GM12891 (cell line): Measurements from ENCODE around the gene RFX6.

ENCODE experiments used
- DNase-seq: peaks from one replicate; pipeline ENCODE4 v3.0.0; 2011; ENCODE audit warnings: low spot score; ENCODE audit not compliant: insufficient read length
- FAIRE-seq: peaks from 2 replicates; lab custom pipeline; 2011; peaks lifted over from hg19 to GRCh38; lab: Jason Lieb, UNC
- PAX5 ChIP-seq: IDR thresholded peaks from 2 replicates; pipeline ENCODE4 v1.6.1; 2011; ENCODE audit warnings: low read length, moderate library complexity, mild to moderate bottlenecking; ENCODE audit not compliant: insufficient read depth, severe bottlenecking
- POLR2A ChIP-seq: IDR thresholded peaks from 2 replicates; pipeline ENCODE4 v1.6.1; 2011; ENCODE audit warnings: low read depth, low read length, control low read depth
- POLR2AphosphoS5 ChIP-seq: IDR thresholded peaks from 2 replicates; pipeline ENCODE4 v1.6.1; 2011; ENCODE audit warnings: low read depth, low read length, control low read depth
- POU2F2 ChIP-seq: IDR thresholded peaks from 2 replicates; pipeline ENCODE4 v1.6.1; 2011; ENCODE audit warnings: low read depth, mild to moderate bottlenecking, control low read depth, low read length, moderate library complexity
- SPI1 ChIP-seq: IDR thresholded peaks from 2 replicates; pipeline ENCODE4 v1.6.1; 2011; ENCODE audit warnings: low read depth, low read length, control low read depth
- TAF1 ChIP-seq: IDR thresholded peaks from 2 replicates; pipeline ENCODE4 v1.6.1; 2011; ENCODE audit warnings: low read depth, low read length, control low read depth

RFX6 gene

GRCh38 chr6:116933485-116933884 lies 56.4 kb downstream of the RFX6 start:
- FAIRE-seq = no peak
- TF ChIP-seq POLR2AphosphoS5 = no peak
- no peak for TF ChIP-seq SPI1
- TF ChIP-seq POLR2A = no peak
- no peak for TF ChIP-seq TAF1
- no peak for DNase-seq

GRCh38 chr6:116938305-116938704 lies 61.3 kb downstream of the RFX6 start:
- FAIRE-seq (no peak), DNase-seq (no peak)
- TF ChIP-seq PAX5 (no peak), POU2F2 (no peak), TAF1 (no peak), POLR2AphosphoS5 (no peak), POLR2A (no peak), SPI1 (no peak)

DNA sequence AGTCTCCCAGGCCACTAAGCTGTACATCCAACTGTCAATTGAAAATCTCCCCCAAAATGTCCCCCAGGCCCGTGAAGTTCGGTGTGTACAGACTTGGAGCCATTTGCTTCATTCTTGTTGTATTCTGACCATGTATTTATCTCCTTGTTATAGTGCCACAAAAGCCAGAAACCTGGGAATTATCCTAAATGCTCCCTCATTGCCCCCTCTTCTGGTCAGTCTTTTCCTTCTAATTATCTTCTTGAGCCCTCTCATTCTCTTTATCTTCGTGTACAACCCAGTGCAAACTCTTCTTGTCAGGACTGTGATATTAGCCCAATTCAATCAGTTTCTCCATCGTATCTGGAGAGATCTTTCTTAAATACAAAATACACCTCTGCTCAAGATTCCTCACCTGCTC lies 64.7 kb downstream of the RFX6 start:
- TF ChIP-seq PAX5 = no peak
- no peak for TF ChIP-seq SPI1
- no peak for TF ChIP-seq POLR2A
- no peak for TF ChIP-seq POU2F2
- no peak for TF ChIP-seq TAF1
- no peak for TF ChIP-seq POLR2AphosphoS5
- FAIRE-seq (no peak), DNase-seq (no peak)

DNA sequence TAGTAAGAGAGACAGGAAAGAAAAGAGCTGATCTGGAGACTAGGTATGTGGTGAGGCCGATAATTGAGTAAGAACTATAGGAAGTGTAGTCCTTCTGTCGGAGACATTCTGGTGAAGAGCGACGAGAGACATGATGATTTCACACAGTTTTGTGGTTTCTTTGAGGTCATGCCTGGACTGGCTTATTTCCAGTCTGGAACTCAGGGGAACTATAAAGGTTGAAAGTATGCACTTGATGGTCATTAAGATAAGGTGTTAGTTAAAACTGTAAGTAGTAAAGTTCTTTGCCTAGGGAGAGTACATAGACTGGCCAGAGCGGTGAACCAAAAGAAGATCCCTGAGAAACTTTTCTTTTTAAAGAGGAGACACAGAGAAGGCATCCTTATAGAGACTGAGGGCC lies 68.8 kb downstream of the RFX6 start:
- no peak for DNase-seq
- no peak for FAIRE-seq
- no peak for TF ChIP-seq PAX5
- TF ChIP-seq SPI1 = no peak
- TF ChIP-seq TAF1 = no peak
- TF ChIP-seq POU2F2 = no peak
- no peak for TF ChIP-seq POLR2A
- TF ChIP-seq POLR2AphosphoS5 = no peak

DNA sequence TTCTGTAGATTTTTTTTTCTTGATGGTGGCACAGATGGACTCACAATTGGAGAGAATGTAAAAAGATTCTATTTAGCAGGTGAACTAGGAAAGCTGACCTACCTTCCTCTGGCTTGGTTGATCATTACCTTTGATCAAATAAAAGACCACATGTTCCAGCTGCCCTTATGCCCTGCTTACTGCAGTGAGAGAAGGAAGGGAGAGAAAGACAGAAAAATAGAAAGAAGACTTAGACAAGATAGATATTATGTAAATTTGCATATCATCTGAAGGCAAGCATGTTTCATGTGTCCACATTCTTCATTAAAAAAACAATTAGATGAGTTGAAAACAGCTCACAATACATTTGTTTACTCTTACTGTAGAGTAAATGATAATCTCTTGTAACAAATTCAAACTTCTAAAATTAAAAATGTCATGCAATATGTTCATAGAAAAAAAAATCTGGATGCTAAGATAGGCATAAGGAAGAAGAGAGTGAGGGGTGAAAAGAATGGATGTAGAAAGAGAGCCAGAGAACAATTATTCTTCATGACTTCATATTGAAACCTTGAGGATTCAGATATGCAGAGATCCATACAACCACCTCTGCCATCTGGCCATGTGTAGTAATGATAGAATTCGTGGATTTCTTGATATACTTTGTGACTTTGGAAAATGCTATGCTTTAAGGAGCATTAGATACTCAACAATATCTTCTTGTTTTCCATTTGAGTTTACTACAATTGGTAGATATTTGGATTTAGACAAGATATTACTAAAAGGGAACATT lies 71.7 kb downstream of the RFX6 start:
- TF ChIP-seq PAX5 = no peak
- no peak for TF ChIP-seq POLR2A
- TF ChIP-seq TAF1 = no peak
- TF ChIP-seq POU2F2 = no peak
- TF ChIP-seq SPI1 = no peak
- no peak for TF ChIP-seq POLR2AphosphoS5
- DNase-seq (no peak), FAIRE-seq (no peak)

GRCh38 chr6:116949964-116950363 lies 72.9 kb downstream of the RFX6 start:
- FAIRE-seq = no peak
- DNase-seq = no peak
- no peak for TF ChIP-seq POLR2AphosphoS5
- no peak for TF ChIP-seq PAX5

GRCh38 chr6:116954335-116954734 lies 77.3 kb downstream of the RFX6 start:
- no peak for TF ChIP-seq PAX5
- TF ChIP-seq SPI1 = no peak
- TF ChIP-seq POLR2AphosphoS5 = no peak
- TF ChIP-seq TAF1 = no peak
- no peak for TF ChIP-seq POU2F2
- TF ChIP-seq POLR2A = no peak
- no peak for DNase-seq
- no peak for FAIRE-seq

- TF ChIP-seq POU2F2 (no peak), PAX5 (no peak), POLR2AphosphoS5 (no peak), TAF1 (no peak), POLR2A (no peak), SPI1 (no peak)
- DNase-seq (no peak), FAIRE-seq (no peak)
Observed at GRCh38 chr6:116954938-116955337, 77.9 kb downstream of the RFX6 start.

DNA sequence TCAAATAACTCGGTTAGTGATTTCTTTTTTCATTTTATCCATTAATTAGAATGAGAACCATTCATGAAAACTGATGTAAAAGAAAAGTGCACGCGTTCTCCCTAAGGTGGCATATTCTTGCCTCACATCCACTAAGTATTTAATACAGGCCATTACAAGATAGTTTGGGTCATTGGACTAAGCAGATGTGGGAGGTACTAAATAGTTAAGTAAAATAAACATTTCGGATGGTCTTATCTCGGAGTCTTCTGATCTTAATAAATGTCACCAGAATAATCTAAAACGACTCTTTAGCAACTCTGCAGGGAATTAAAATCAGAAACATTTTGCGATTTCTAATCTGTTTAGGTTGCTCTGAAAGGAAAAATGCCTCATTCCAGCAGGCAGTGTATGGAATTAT lies 78.7 kb downstream of the RFX6 start:
- FAIRE-seq (no peak), DNase-seq (no peak)

DNA sequence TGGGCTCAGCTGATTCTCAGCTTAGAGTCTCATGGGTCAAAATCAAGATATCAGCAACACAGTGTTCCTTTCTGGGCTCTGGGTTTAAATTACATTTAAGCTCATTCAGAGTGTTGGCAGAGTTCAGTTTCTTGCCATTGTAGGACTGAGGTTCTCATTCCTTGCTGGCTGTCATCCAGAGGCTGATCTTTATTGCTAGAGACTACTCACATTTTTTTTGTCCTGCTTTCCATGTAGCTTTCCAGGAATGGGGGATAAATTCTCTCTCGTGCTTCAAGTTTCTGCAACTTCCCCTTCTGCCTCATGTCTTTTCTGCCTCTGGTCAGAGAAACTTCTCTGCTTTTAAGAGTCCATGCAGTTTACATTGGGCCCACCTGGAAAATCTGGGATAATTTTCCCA lies 86.9 kb downstream of the RFX6 start:
- DNase-seq (no peak), FAIRE-seq (no peak)
- no peak for TF ChIP-seq POU2F2
- no peak for TF ChIP-seq POLR2AphosphoS5
- TF ChIP-seq TAF1 = no peak
- no peak for TF ChIP-seq SPI1
- TF ChIP-seq POLR2A = no peak
- TF ChIP-seq PAX5 = no peak

More for the DNA sequence above, 78.7 kb downstream of the RFX6 start:
- TF ChIP-seq TAF1 = no peak
- no peak for TF ChIP-seq POU2F2
- no peak for TF ChIP-seq POLR2AphosphoS5
- no peak for TF ChIP-seq POLR2A
